Measurements from ENCODE around the gene UROC1.

GRCh38 chr3:126484148-126484547, 33.4 kb downstream of the UROC1 start:
- TF ChIP-seq CTCF (IDR thresholded peaks at IDR 0.05) (no peak), POLR2A (IDR thresholded peaks at IDR 0.05) (no peak)

Data from testis (tissue), 2 donors.